Psoas muscle (tissue), 8 donors: ENCODE data around the gene OSGIN1. TPM values are rescaled to one million over a fixed set of nuclear protein-coding genes. Genes with fewer than 3 reads are reported as not detected.
"Not testable (repeated sequence)": the region's sequence is repeated elsewhere in the genome, so short reads cannot be mapped to it uniquely, and the experiment has no call there.

ENCODE experiments used
- ATAC-seq, 4 donors: fragments of 200-7000 bp; cut with Tn5 transposase; one replicate each; pipeline ENCODE4 v1.9.1; 2020; ENCODE audit warnings: moderate library complexity in 3 of 4, mild to moderate bottlenecking in 2 of 4
- DNase-seq, 2 donors: peaks; one replicate each; pipeline ENCODE4 v3.0.0-alpha.2; 2020
- H3K27ac ChIP-seq: fragments of 200-600 bp; one replicate; pipeline ENCODE4 v1.8.0; 2022
- H3K27me3 ChIP-seq, 3 donors: fragments of 200-600 bp in 1 of 3; one replicate each; pipeline versions ENCODE4 v1.6.1 to v1.8.0; 2013 to 2022; ENCODE audit warnings: low read length in 2 of 3, mild to moderate bottlenecking in 2 of 3, moderate library complexity in 1 of 3; ENCODE audit not compliant: insufficient read depth in 3 of 3
- H3K36me3 ChIP-seq, 2 donors: fragments of 200-600 bp in 1 of 2; one replicate each; pipeline versions ENCODE4 v1.6.1 to v1.8.0; 2013 to 2022; ENCODE audit warnings: low read depth in 1 of 2, mild to moderate bottlenecking in 1 of 2, moderate library complexity in 1 of 2; ENCODE audit not compliant: insufficient read depth in 1 of 2
- H3K4me1 ChIP-seq: fragments of 200-600 bp; one replicate; pipeline ENCODE4 v1.8.0; 2022
- H3K4me3 ChIP-seq: fragments of 200-600 bp; one replicate; pipeline ENCODE4 v1.8.0; 2022; ENCODE audit warnings: mild to moderate bottlenecking
- H3K9me3 ChIP-seq: fragments of 200-600 bp; one replicate; pipeline ENCODE4 v1.8.0; 2022
- CTCF ChIP-seq: fragments of 200-600 bp; IDR thresholded peaks from one replicate; pipeline ENCODE4 v1.8.0; 2022; ENCODE audit warnings: antibody characterized with exemption
- WGBS, 3 donors: extraction: QIAGEN DNeasy Blood & Tissue Kit; methylation state at CpG; one replicate each; pipeline versions ENCODE4 v1.1.6 to v1.1.7; 2013; 5-methylcytosine and 5-hydroxymethylcytosine counted together
- intact Hi-C, 2 donors: fragments of 100-400 bp; cut with DNase I; formaldehyde crosslinking; loops; one replicate each; pipeline versions ENCODE4 v1.11.0 to v1.14.2; 2022
- polyA plus RNA-seq, 3 donors: library from polyadenylated mRNA; stranded (reverse); fragments of 200-250 nt; gene quantifications; one replicate each; pipeline ENCODE4 v1.2.3, GENCODE V29; 2013
- total RNA-seq, 4 donors: library from RNA; stranded (reverse); fragmentation: NEBNext Ultra II Directional in 2 of 4; extraction: Animal tissue kit (Norgen Biotek cat#: 25700) in 2 of 4; gene quantifications; one replicate each; pipeline versions ENCODE4 v1.2.1 to v1.2.4, GENCODE V29; 2021 to 2023
- donor health status: healthy with polysubstance abuse.
- donor health status: DM: no; HTN: no; CAD: no; lungs with moderate emphysema.
- donor health status: Bipolar disorder and iron deficiency.
- donor health status: healthy.
- donor health status: DM: yes; HTN: yes; CAD: no.
- donor health status: DM: no; HTN: no; CAD: no.
- donor health status: DM: no; HTN: no; CAD: no.
- donor health status: DM: yes; HTN: yes; CAD: no.

OSGIN1 gene
- total and polyA plus RNA-seq, 7 donors, result 10.4 to 39.4 (median 25.1) TPM

GRCh38 chr16:83946781-83947566 is 6.1 kb upstream of the OSGIN1 start:
- Histone ChIP-seq H3K4me1 (no peaks in the 10 kb centered on the region), H3K36me3 (no peaks in the 10 kb centered on the region), H3K4me3 (no peak overlapping the region), H3K27ac (no peak overlapping the region), H3K27me3 (no peaks in the 10 kb centered on the region), H3K9me3 (no peaks in the 10 kb centered on the region)
- ATAC-seq (no peak), DNase-seq (no peak)
- WGBS, 3 donors, result 90 to 92% (median 91%) methylated on average over 21 of the region's 21 CpGs
- no peak for TF ChIP-seq CTCF
- intact Hi-C loops, result no loop called here

- DNase-seq (no peak), ATAC-seq (no peak)
- peaks cover 7% of the 10 kb centered on the region for H3K4me1 ChIP-seq
- H3K27ac ChIP-seq, result no peak overlapping the region
- WGBS, 3 donors, result 90 to 96% (median 94%) methylated on average over 13 to 14 of the region's 14 CpGs
- TF ChIP-seq CTCF, result no peak
- H3K9me3 ChIP-seq, result no peaks in the 10 kb centered on the region
- intact Hi-C loops, result no loop called here
- H3K4me3 ChIP-seq, result no peak overlapping the region
- no peaks in the 10 kb centered on the region for H3K27me3 ChIP-seq
- no peaks in the 10 kb centered on the region for H3K36me3 ChIP-seq
Observed at GRCh38 chr16:83947642-83948234, 5.3 kb upstream of the OSGIN1 start.

GRCh38 chr16:83948914-83949723 is 3.9 kb upstream of the OSGIN1 start:
- TF ChIP-seq CTCF, result no peak
- H3K27ac ChIP-seq, result no peak overlapping the region
- WGBS, 3 donors, result 86 to 94% (median 94%) methylated on average over 13 of the region's 13 CpGs
- no peaks in the 10 kb centered on the region for H3K27me3 ChIP-seq
- peaks cover 7% of the 10 kb centered on the region for H3K4me1 ChIP-seq
- intact Hi-C loops, result no loop called here
- no peaks in the 10 kb centered on the region for H3K9me3 ChIP-seq
- DNase-seq (no peak), ATAC-seq (no peak)
- H3K4me3 ChIP-seq, result no peak overlapping the region
- no peaks in the 10 kb centered on the region for H3K36me3 ChIP-seq

GRCh38 chr16:83949724-83950001 is 3.4 kb upstream of the OSGIN1 start:
- H3K36me3 ChIP-seq, result no peaks in the 10 kb centered on the region
- H3K27me3 ChIP-seq, result no peaks in the 10 kb centered on the region
- 86 to 90% (median 87%) methylated on average over 5 of the region's 5 CpGs for WGBS, 3 donors
- intact Hi-C loops, result loop anchor here in 1 of 2 donors (10.0 kb wide), 1 partner anchor 235 kb away; the partner anchor contains the start of gene TAF1C
- H3K4me1 ChIP-seq, result peaks cover 10% of the 10 kb centered on the region
- ATAC-seq (no peak), DNase-seq (no peak)
- H3K9me3 ChIP-seq, result no peaks in the 10 kb centered on the region
- no peak overlapping the region for H3K4me3 ChIP-seq
- H3K27ac ChIP-seq, result no peak overlapping the region
- no peak for TF ChIP-seq CTCF

- H3K36me3 ChIP-seq, H3K27me3 ChIP-seq, DNase-seq, H3K4me3 ChIP-seq, ATAC-seq, H3K9me3 ChIP-seq, H3K27ac ChIP-seq: not testable (repeated sequence)
- intact Hi-C loops, result loop anchor here in 1 of 2 donors (10.0 kb wide), 1 partner anchor 234 kb away; the partner anchor contains the start of gene TAF1C
- peaks cover 23% of the 10 kb centered on the region for H3K4me1 ChIP-seq
- 65 to 85% (median 72%) methylated on average over 8 to 10 of the region's 10 CpGs for WGBS, 3 donors
Observed at GRCh38 chr16:83950862-83951399, 2.1 kb upstream of the OSGIN1 start.
